IgD-negative memory B cell (primary cell): Measurements from ENCODE around the gene GMEB1. TPM values are rescaled to one million over a fixed set of nuclear protein-coding genes. Genes with fewer than 3 reads are reported as not detected.
A peak's percentile ranks its signal among the peaks of the same experiment; 100 is the strongest.

Source experiments
- H3K27ac Mint-ChIP-seq, 3 donors: one replicate each; pipeline ENCODE4 v1.8.0; 2020 to 2022; ENCODE audit warnings: mild to moderate bottlenecking in 3 of 3, mixed read lengths in 3 of 3, moderate library complexity in 1 of 3
- H3K27me3 Mint-ChIP-seq: one replicate; pipeline ENCODE4 v1.8.0; 2021; ENCODE audit warnings: mixed read lengths
- H3K36me3 Mint-ChIP-seq: one replicate; pipeline ENCODE4 v1.8.0; 2020; ENCODE audit warnings: mild to moderate bottlenecking, mixed read lengths
- H3K4me1 Mint-ChIP-seq, 3 donors: one replicate each; pipeline ENCODE4 v1.8.0; 2020 to 2022; ENCODE audit warnings: mixed read lengths in 3 of 3, mild to moderate bottlenecking in 1 of 3
- H3K4me3 Mint-ChIP-seq, 4 donors: one replicate each; pipeline ENCODE4 v1.8.0; 2020 to 2022; ENCODE audit warnings: mild to moderate bottlenecking in 4 of 4, mixed read lengths in 4 of 4, moderate library complexity in 3 of 4
- H3K9me3 Mint-ChIP-seq, 3 donors: one replicate each; pipeline ENCODE4 v1.8.0; 2020 to 2021; ENCODE audit warnings: mixed read lengths in 3 of 3, mild to moderate bottlenecking in 1 of 3
- polyA plus RNA-seq: library from polyadenylated mRNA; unstranded; fragments of 300-500 nt; fragmentation: Illumina TruSeq; gene quantifications from one replicate; pipeline ENCODE4 v1.2.3, GENCODE V29; 2021

The GMEB1 gene
- polyA plus RNA-seq, 1 donor from 2014 or later = 17.4 TPM

GRCh38 chr1:28751315-28752060, 82.9 kb downstream of the GMEB1 start:
- H3K9me3 Mint-ChIP-seq = no peaks in the 10 kb centered on the region
- peak overlapping the region in 1 of 4 donors; percentile 0 for H3K4me3 Mint-ChIP-seq
- peaks cover 5% of the 10 kb centered on the region for H3K36me3 Mint-ChIP-seq
- H3K27ac Mint-ChIP-seq = no peak overlapping the region
- peaks cover 30 to 33% (median 32%) of the 10 kb centered on the region in 3 donors for H3K4me1 Mint-ChIP-seq
- no peaks in the 10 kb centered on the region for H3K27me3 Mint-ChIP-seq

DNA sequence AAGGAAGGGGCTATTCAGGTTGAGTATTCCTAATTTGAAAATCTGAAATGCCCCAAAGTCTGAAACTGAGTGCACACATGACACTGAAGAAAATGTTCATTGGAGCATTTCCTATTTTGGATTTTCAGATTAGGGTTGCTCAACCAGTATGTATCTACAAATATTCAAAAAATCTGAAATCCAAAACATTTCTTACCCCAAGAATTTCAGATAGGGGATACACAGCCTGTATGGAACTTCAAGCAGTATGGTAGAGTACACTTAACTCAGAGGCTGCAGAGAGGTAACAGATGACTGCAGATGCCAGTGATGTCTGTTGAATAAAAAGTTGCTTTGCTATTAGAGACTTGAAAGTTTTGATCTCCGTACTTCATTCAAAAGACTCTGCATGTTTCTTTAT, 87.1 kb downstream of the GMEB1 start:
- Mint-ChIP-seq H3K27ac (no peak overlapping the region), H3K36me3 (peaks cover 2% of the 10 kb centered on the region), H3K27me3 (no peaks in the 10 kb centered on the region), H3K4me1 (peaks cover 13 to 27% (median 15%) of the 10 kb centered on the region in 3 donors), H3K4me3 (no peak overlapping the region), H3K9me3 (no peaks in the 10 kb centered on the region)

DNA sequence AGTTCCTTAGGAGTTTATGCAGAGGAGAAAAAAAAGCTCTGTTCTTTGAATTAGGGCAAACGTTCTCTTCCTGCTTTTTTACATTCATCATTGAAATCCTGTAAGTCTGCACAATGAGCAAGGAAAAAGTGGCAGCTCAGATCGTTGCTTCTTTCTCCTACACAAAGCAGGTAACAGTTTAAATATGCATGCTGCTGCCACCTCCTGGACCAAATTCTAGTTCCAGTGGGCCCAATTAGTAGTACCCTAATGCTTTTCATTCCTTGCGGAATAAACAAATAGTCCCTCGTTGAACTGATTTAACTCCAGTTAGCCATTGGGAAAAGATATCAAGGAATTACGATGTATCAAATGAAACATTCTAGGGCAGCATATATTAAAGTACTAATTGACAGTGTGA, 88.3 kb downstream of the GMEB1 start:
- H3K4me3 Mint-ChIP-seq = no peak overlapping the region
- peaks cover 2% of the 10 kb centered on the region for H3K36me3 Mint-ChIP-seq
- H3K9me3 Mint-ChIP-seq = no peaks in the 10 kb centered on the region
- no peaks in the 10 kb centered on the region for H3K27me3 Mint-ChIP-seq
- H3K27ac Mint-ChIP-seq = no peak overlapping the region
- H3K4me1 Mint-ChIP-seq = peaks cover 6 to 21% (median 11%) of the 10 kb centered on the region in 3 donors

GRCh38 chr1:28758420-28758819, 89.8 kb downstream of the GMEB1 start:
- peaks cover 6 to 16% (median 12%) of the 10 kb centered on the region in 3 donors for H3K4me1 Mint-ChIP-seq
- no peaks in the 10 kb centered on the region for H3K27me3 Mint-ChIP-seq
- no peak overlapping the region for H3K27ac Mint-ChIP-seq
- H3K4me3 Mint-ChIP-seq = peak overlapping the region in 1 of 4 donors; percentile 18
- peaks cover under 1% of the 10 kb centered on the region for H3K36me3 Mint-ChIP-seq
- no peaks in the 10 kb centered on the region for H3K9me3 Mint-ChIP-seq

- Mint-ChIP-seq H3K36me3 (no peaks in the 10 kb centered on the region), H3K4me3 (peak overlapping the region in 1 of 4 donors; percentile 0), H3K9me3 (no peaks in the 10 kb centered on the region), H3K27me3 (no peaks in the 10 kb centered on the region), H3K27ac (no peak overlapping the region), H3K4me1 (peaks cover 5 to 12% (median 9%) of the 10 kb centered on the region in 3 donors)
These were observed 90.7 kb downstream of the GMEB1 start for GRCh38 chr1:28759257-28759656.

DNA sequence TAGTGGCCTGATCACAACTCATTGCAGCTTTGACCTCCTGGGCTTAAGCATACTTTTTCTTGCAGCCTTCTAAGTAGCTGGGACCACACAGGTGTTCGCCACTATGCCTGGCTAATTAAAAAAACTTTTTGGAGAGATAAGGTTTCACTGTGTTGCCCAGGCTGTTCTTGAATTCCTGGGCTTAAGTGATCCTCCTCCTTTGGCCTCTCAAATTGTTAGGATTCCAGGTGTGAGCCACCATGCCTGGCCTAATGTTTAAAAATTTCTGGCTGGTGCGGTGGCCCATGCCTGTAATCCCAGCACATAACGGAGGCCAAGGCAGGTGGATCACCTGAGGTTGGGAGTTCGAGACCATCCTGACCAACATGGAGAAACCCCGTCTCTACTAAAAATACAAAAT, 92.6 kb downstream of the GMEB1 start:
- no peak overlapping the region for H3K27ac Mint-ChIP-seq
- H3K36me3 Mint-ChIP-seq = peaks cover 2% of the 10 kb centered on the region

DNA sequence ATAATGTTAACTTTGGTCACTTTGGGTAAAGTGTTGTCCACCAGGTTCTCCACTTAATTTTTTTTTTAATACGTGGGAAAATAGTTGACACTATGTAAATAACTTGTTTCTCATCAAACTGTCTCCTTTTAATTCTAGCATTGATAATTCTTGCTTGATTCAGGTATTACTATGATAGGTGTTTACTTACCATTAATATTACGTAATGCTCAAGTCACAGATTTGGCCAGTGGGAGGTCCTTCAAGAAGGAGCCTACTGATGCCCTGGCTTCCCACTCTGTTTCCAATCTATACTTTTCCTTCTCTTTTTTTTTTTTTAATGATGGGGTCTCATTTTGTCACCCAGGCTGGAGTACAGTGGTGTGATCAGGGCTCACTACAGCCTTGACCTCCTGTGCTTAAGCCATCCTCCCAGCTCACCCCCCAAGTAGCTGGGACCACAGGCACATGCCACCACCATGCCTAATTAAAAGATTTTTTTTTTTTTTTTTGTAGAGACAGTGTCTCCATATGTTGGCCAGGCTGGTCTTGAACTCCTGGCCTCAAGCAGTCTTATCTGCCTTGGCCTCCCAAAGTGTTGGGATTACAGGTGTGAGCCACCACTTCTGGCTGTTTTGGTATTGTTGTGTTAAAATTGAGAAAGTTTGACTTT, 98.1 kb downstream of the GMEB1 start:
- no peak overlapping the region for H3K4me3 Mint-ChIP-seq
- no peak overlapping the region for H3K27ac Mint-ChIP-seq
- no peaks in the 10 kb centered on the region for H3K27me3 Mint-ChIP-seq
- H3K4me1 Mint-ChIP-seq = peaks cover 5 to 20% (median 10%) of the 10 kb centered on the region in 3 donors
- H3K9me3 Mint-ChIP-seq = no peaks in the 10 kb centered on the region
- H3K36me3 Mint-ChIP-seq = peaks cover 2% of the 10 kb centered on the region

More for the DNA sequence above, 92.6 kb downstream of the GMEB1 start:
- no peak overlapping the region for H3K4me3 Mint-ChIP-seq
- no peaks in the 10 kb centered on the region for H3K27me3 Mint-ChIP-seq
- H3K9me3 Mint-ChIP-seq = no peaks in the 10 kb centered on the region
- H3K4me1 Mint-ChIP-seq = peaks cover 5 to 22% (median 16%) of the 10 kb centered on the region in 3 donors

Other genes starting within 250 kb of the GMEB1 start
- 13.3 TPM for gene RCC1, start 162.7 kb upstream of the GMEB1 start, polyA plus RNA-seq
- gene TRNAU1AP, start 115.7 kb upstream of the GMEB1 start, polyA plus RNA-seq = 29.2 TPM
- not detected for gene RAB42, start 76.5 kb upstream of the GMEB1 start, polyA plus RNA-seq
- gene TAF12, start 25.7 kb upstream of the GMEB1 start, polyA plus RNA-seq = 37.5 TPM
- gene RNU11, start 20.2 kb upstream of the GMEB1 start, polyA plus RNA-seq = not detected
- 110 TPM for gene YTHDF2, start 68.2 kb downstream of the GMEB1 start, polyA plus RNA-seq
- 0.03 TPM for gene OPRD1, start 143.4 kb downstream of the GMEB1 start, polyA plus RNA-seq
- gene EPB41, start 245.8 kb downstream of the GMEB1 start, polyA plus RNA-seq = 78.9 TPM